PC-9 (cell line): ENCODE measurements around the gene BMP3. TPM values are rescaled to one million over a fixed set of nuclear protein-coding genes. Genes with fewer than 3 reads are reported as not detected.

Source experiments
- BruUV-seq: library from RNA; stranded (reverse); fragments of 400-500 nt; replicated peaks from 2 replicates; lab custom pipeline; 2021; lab: Mats Ljungman, UMichigan
- CTCF ChIA-PET: fragments of 300-600 bp; sonication (Branson Sonifier 250); formaldehyde crosslinking; loops from one replicate; lab custom pipeline; 2022; ENCODE audit warnings: antibody characterized with exemption; lab: Charles Lee
- POLR2A ChIA-PET: fragments of 300-600 bp; sonication (Branson Sonifier 250); formaldehyde crosslinking; loops from one replicate; lab custom pipeline; 2022; ENCODE audit warnings: antibody characterized with exemption; ENCODE audit not compliant: unreplicated experiment; lab: Charles Lee
- DNase-seq, 2 experiments: peaks; one replicate each; pipeline versions ENCODE4 v3.0.0 to v3.0.0-alpha.2; 2015 to 2022; ENCODE audit warnings: mixed read lengths in 1 of 2
- H2AFZ ChIP-seq: fragments of 200-600 bp; sonication (generic); 2 replicates; pipeline ENCODE4 v1.8.1; 2017; ENCODE audit warnings: antibody characterized with exemption
- H3F3A ChIP-seq: fragments of 200-600 bp; sonication (generic); 2 replicates; pipeline ENCODE4 v1.8.1; 2017; ENCODE audit warnings: antibody characterized with exemption, mild to moderate bottlenecking, low read depth; ENCODE audit not compliant: insufficient read depth
- H3K27ac ChIP-seq: fragments of 200-600 bp; sonication (generic); 2 replicates; pipeline ENCODE4 v1.6.1; 2016; ENCODE audit warnings: mixed run types
- H3K27me3 ChIP-seq: fragments of 200-600 bp; sonication (generic); 2 replicates; pipeline ENCODE4 v1.6.1; 2016; ENCODE audit warnings: low read depth, mixed run types; ENCODE audit not compliant: insufficient read depth
- H3K36me3 ChIP-seq: fragments of 200-600 bp; sonication (generic); 2 replicates; pipeline ENCODE4 v1.6.1; 2016; ENCODE audit warnings: low read depth, mixed run types
- H3K4me1 ChIP-seq: fragments of 200-600 bp; sonication (generic); replicated peaks from 2 replicates; pipeline ENCODE4 v1.6.1; 2016; ENCODE audit warnings: mixed run types; ENCODE audit not compliant: insufficient read depth
- H3K4me2 ChIP-seq: fragments of 200-600 bp; sonication (generic); 2 replicates; pipeline ENCODE4 v1.6.1; 2017; ENCODE audit warnings: mixed run types
- H3K4me3 ChIP-seq: fragments of 200-600 bp; sonication (generic); 2 replicates; pipeline ENCODE4 v1.6.1; 2016; ENCODE audit warnings: mixed run types
- H3K79me2 ChIP-seq: fragments of 200-600 bp; sonication (generic); 2 replicates; pipeline ENCODE4 v1.6.1; 2017; ENCODE audit warnings: low read depth, mixed run types
- H3K9me2 ChIP-seq: fragments of 200-600 bp; sonication (generic); 2 replicates; pipeline ENCODE4 v1.8.1; 2017; ENCODE audit warnings: mild to moderate bottlenecking; ENCODE audit not compliant: insufficient read depth
- H3K9me3 ChIP-seq: fragments of 200-600 bp; sonication (generic); 2 replicates; pipeline ENCODE4 v1.8.1; 2016; ENCODE audit warnings: low read depth; ENCODE audit not compliant: insufficient read depth
- H4K20me1 ChIP-seq: fragments of 200-600 bp; sonication (generic); 2 replicates; pipeline ENCODE4 v1.8.1; 2017; ENCODE audit not compliant: insufficient read depth
- CTCF ChIP-seq: fragments of 200-600 bp; sonication (generic); conservative IDR thresholded peaks from 2 replicates; pipeline ENCODE4 v1.6.1; 2017; ENCODE audit warnings: mixed run types, antibody characterized with exemption, mild to moderate bottlenecking, moderate library complexity
- EZH2 ChIP-seq: fragments of 200-600 bp; sonication (generic); IDR thresholded peaks from 2 replicates; pipeline ENCODE4 v1.8.0; 2017; ENCODE audit warnings: antibody characterized with exemption, low read depth
- intact Hi-C: fragments of 100-400 bp; cut with micrococcal nuclease; formaldehyde crosslinking; loops from one replicate; pipeline ENCODE4 v1.10.0; 2022; ENCODE audit not compliant: unreplicated experiment
- total RNA-seq: library from RNA; stranded (reverse); gene quantifications from 2 replicates; pipeline ENCODE4 v1.2.3, GENCODE V29; 2021

The BMP3 gene
- total RNA-seq, 1 experiment from 2014 or later: 0.41 TPM

DNA sequence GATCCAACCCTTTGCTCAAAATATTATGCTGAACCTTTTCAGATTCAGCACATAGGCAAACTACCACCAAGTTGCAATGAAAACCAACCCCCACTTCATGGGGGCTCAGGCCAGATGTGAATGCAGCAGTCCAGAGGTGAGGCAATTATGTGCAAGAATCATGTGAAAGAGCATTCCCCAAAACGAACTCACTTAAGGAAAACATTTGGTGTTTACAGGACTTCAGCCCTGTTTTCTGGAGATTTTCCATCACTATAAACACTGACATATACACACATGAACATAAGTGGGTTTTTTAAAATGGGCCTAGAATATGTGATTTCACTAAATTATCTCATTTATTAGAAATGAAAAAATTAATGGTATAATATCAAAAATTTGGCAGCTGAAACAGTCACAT lies 31.5 kb downstream of the BMP3 start:
- intact Hi-C loops: no loop called here
- H3K27ac ChIP-seq: no peak overlapping the region
- ChIA-PET POLR2A (no interaction called here), CTCF (no interaction called here)
- H3K79me2 ChIP-seq: no peaks in the 10 kb centered on the region
- H3F3A ChIP-seq: no peaks in the 10 kb centered on the region
- H3K4me3 ChIP-seq: no peak overlapping the region
- no TSS peak for BruUV-seq
- no peaks in the 10 kb centered on the region for H3K9me3 ChIP-seq
- no peaks in the 10 kb centered on the region for H3K9me2 ChIP-seq
- no peak overlapping the region for H3K4me2 ChIP-seq
- DNase-seq: no peak
- H3K36me3 ChIP-seq: no peaks in the 10 kb centered on the region
- H3K27me3 ChIP-seq: no peaks in the 10 kb centered on the region
- H2AFZ ChIP-seq: no peak overlapping the region
- H3K4me1 ChIP-seq: no peaks in the 10 kb centered on the region
- no peak for TF ChIP-seq CTCF
- no peaks in the 10 kb centered on the region for H4K20me1 ChIP-seq

GRCh38 chr4:81065446-81065845 lies 34.9 kb downstream of the BMP3 start:
- no peaks in the 10 kb centered on the region for H3K9me3 ChIP-seq
- H3K27me3 ChIP-seq: no peaks in the 10 kb centered on the region
- TF ChIP-seq EZH2 (no peak), CTCF (no peak)
- H3K4me3 ChIP-seq: no peak overlapping the region
- no peak overlapping the region for H3K4me2 ChIP-seq
- ChIA-PET CTCF (interaction anchor here (0.6 kb wide), 1 partner anchor 269 kb away, joined by 8 read pairs; no protein-coding TSS in a partner anchor), POLR2A (no interaction called here)
- no peak overlapping the region for H2AFZ ChIP-seq
- H3K79me2 ChIP-seq: no peaks in the 10 kb centered on the region
- H3K36me3 ChIP-seq: no peaks in the 10 kb centered on the region
- H3K27ac ChIP-seq: no peak overlapping the region
- DNase-seq: no peak
- H3K4me1 ChIP-seq: no peaks in the 10 kb centered on the region
- H4K20me1 ChIP-seq: no peaks in the 10 kb centered on the region
- no peaks in the 10 kb centered on the region for H3K9me2 ChIP-seq
- H3F3A ChIP-seq: no peaks in the 10 kb centered on the region
- intact Hi-C loops: no loop called here
- BruUV-seq: no TSS peak

DNA sequence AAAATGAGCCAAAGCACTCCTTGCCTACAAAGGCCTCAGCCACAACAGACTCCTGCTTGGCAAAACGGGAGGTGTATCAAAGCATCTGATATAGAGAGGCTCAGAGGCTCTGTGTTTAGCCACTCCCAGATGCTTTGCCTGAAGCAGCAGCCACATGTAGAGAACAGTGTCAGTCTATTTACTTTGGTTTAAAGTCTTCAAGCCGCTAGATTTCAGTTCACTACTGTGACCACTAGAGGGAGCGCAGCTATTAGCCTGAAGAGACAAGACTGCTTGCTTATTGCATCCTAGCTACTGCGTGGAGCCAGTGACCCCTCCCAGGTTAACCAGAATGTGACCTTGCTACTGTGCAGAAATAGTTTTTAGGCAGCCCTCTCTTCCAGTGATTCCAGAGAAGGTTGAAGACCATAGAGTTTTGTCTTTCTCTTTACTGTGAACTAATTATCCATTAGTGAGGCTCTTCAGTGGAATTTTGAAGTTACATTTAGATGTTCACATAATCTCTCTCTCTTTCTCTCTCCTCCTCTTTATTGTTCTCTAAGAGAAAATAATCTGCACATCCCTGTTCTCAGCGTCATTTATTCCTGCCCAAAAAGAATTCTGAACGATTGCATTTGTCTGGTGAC lies 39.3 kb downstream of the BMP3 start:
- Histone ChIP-seq H4K20me1 (no peaks in the 10 kb centered on the region), H3K27ac (no peak overlapping the region), H2AFZ (no peak overlapping the region), H3F3A (no peaks in the 10 kb centered on the region), H3K36me3 (no peaks in the 10 kb centered on the region), H3K79me2 (no peaks in the 10 kb centered on the region), H3K4me3 (no peak overlapping the region), H3K9me2 (no peaks in the 10 kb centered on the region), H3K4me1 (no peaks in the 10 kb centered on the region), H3K27me3 (no peaks in the 10 kb centered on the region), H3K9me3 (no peaks in the 10 kb centered on the region), H3K4me2 (no peak overlapping the region)
- no TSS peak for BruUV-seq
- intact Hi-C loops: loop anchor here (1.0 to 5.0 kb wide), 2 partner anchors 147 to 281 kb away; partner anchors contain the start of gene PRKG2
- ChIA-PET CTCF (interaction anchor here (0.6 to 1.1 kb wide), 2 partner anchors 282 to 702 kb away, joined by 5 read pairs; no protein-coding TSS in a partner anchor), POLR2A (no interaction called here)
- TF ChIP-seq EZH2: no peak
- TF ChIP-seq CTCF: peak; percentile 84
- peak; percentile 42 to 61 for DNase-seq
